Neural cell (in vitro differentiated cells): Measurements from ENCODE around the gene PHF10. TPM values are rescaled to one million over a fixed set of nuclear protein-coding genes. Genes with fewer than 3 reads are reported as not detected.

ENCODE experiments used
- H2AFZ ChIP-seq: fragments of 200-600, 300-800 bp; sonication (generic), shearing (Covaris generic); 2 replicates; pipeline ENCODE4 v1.6.0; 2014; ENCODE audit warnings: low read depth, mild to moderate bottlenecking, antibody characterized with exemption, low read length, moderate library complexity
- H3F3A ChIP-seq: fragments of 200-600 bp; shearing (Covaris generic); 2 replicates; pipeline ENCODE4 v1.6.1; 2016; ENCODE audit warnings: mild to moderate bottlenecking, moderate library complexity, mixed read lengths, antibody characterized with exemption, low read length; ENCODE audit not compliant: insufficient read depth, poor library complexity, severe bottlenecking
- H3K27ac ChIP-seq: fragments of 200-600, 300-800 bp; sonication (generic), shearing (Covaris generic); 2 replicates; pipeline ENCODE4 v1.5.1; 2014; ENCODE audit warnings: mild to moderate bottlenecking, low read length, moderate library complexity
- H3K27me3 ChIP-seq: fragments of 300-800, 200-600 bp; sonication (generic), shearing (Covaris generic); 2 replicates; pipeline ENCODE4 v1.6.0; 2014; ENCODE audit warnings: mild to moderate bottlenecking, low read depth, low read length, moderate library complexity; ENCODE audit not compliant: insufficient read depth
- H3K36me3 ChIP-seq: fragments of 300-800, 200-600 bp; sonication (generic), shearing (Covaris generic); 2 replicates; pipeline ENCODE4 v1.5.1; 2014; ENCODE audit warnings: mild to moderate bottlenecking, antibody characterized with exemption, low read length, moderate library complexity; ENCODE audit not compliant: insufficient read depth
- H3K4me2 ChIP-seq: fragments of 300-800, 200-600 bp; sonication (generic), shearing (Covaris generic); 2 replicates; pipeline ENCODE4 v1.6.0; 2014; ENCODE audit warnings: mild to moderate bottlenecking, low read length
- H3K4me3 ChIP-seq: fragments of 300-800, 200-600 bp; sonication (generic), shearing (Covaris generic); 2 replicates; pipeline ENCODE4 v1.5.1; 2014; ENCODE audit warnings: mild to moderate bottlenecking, low read length, moderate library complexity
- H3K79me2 ChIP-seq: fragments of 200-600 bp; shearing (Covaris generic); replicated peaks from 2 replicates; pipeline ENCODE4 v1.6.0; 2014; ENCODE audit warnings: mild to moderate bottlenecking, low read length, moderate library complexity; ENCODE audit not compliant: insufficient read depth
- H3K9ac ChIP-seq: fragments of 300-800, 200-600 bp; sonication (generic), shearing (Covaris generic); 2 replicates; pipeline ENCODE4 v1.6.1; 2016; ENCODE audit warnings: mild to moderate bottlenecking, low read length, mixed read lengths
- H3K9me2 ChIP-seq: fragments of 200-600 bp; shearing (Covaris generic); 2 replicates; pipeline ENCODE4 v1.6.1; 2016; ENCODE audit warnings: mild to moderate bottlenecking, low read length, mixed read lengths; ENCODE audit not compliant: insufficient read depth
- H3K9me3 ChIP-seq: fragments of 200-600, 300-800 bp; sonication (generic), shearing (Covaris generic); 2 replicates; pipeline ENCODE4 v1.6.1; 2016; ENCODE audit warnings: mild to moderate bottlenecking, mixed run types, low read length, moderate library complexity, mixed read lengths
- H4K20me1 ChIP-seq: fragments of 200-600 bp; shearing (Covaris generic); 2 replicates; pipeline ENCODE4 v1.6.1; 2016; ENCODE audit warnings: mild to moderate bottlenecking, mixed run types; ENCODE audit not compliant: insufficient read depth
- EP300 ChIP-seq: fragments of 450-650 bp; conservative IDR thresholded peaks from 2 replicates; pipeline ENCODE4 v1.6.1; 2014; ENCODE audit warnings: antibody characterized with exemption, mild to moderate bottlenecking, moderate library complexity; ENCODE audit not compliant: poor library complexity, severe bottlenecking
- EZH2 ChIP-seq: fragments of 200-600, 300-800 bp; shearing (Covaris generic), sonication (generic); IDR thresholded peaks from 2 replicates; pipeline ENCODE4 v1.6.1; 2014; ENCODE audit warnings: antibody characterized with exemption, low read length, borderline replicate concordance, mild to moderate bottlenecking; ENCODE audit not compliant: insufficient read depth, poor library complexity, severe bottlenecking
- MXI1 ChIP-seq: fragments of 450-650 bp; conservative IDR thresholded peaks from 2 replicates; pipeline ENCODE4 v1.6.1; 2014; ENCODE audit warnings: antibody characterized with exemption, mild to moderate bottlenecking; ENCODE audit not compliant: poor library complexity, severe bottlenecking
- POLR2AphosphoS5 ChIP-seq: IDR thresholded peaks from 2 replicates; pipeline ENCODE4 v1.6.1; 2012
- RAD21 ChIP-seq: fragments of 450-650 bp; conservative IDR thresholded peaks from 2 replicates; pipeline ENCODE4 v1.6.1; 2014; ENCODE audit warnings: antibody characterized with exemption, mild to moderate bottlenecking, moderate library complexity
- SMC3 ChIP-seq: fragments of 450-650 bp; conservative IDR thresholded peaks from 2 replicates; pipeline ENCODE4 v1.6.1; 2014; ENCODE audit warnings: antibody characterized with exemption, mild to moderate bottlenecking, moderate library complexity; ENCODE audit not compliant: poor library complexity
- TAF1 ChIP-seq: IDR thresholded peaks from 2 replicates; pipeline ENCODE4 v1.6.1; 2012; ENCODE audit warnings: low read depth
- polyA plus RNA-seq: library from polyadenylated mRNA; depleted of rRNA; stranded (reverse); fragments of >200 nt; gene quantifications from 2 replicates; pipeline ENCODE4 v1.2.3, GENCODE V29; 2014
- TF ChIP-seq, protein P1 (sequence below): IDR thresholded peaks from 2 replicates; pipeline ENCODE4 v1.6.1; 2012; ENCODE audit warnings: borderline replicate concordance
- TF ChIP-seq, protein P2 (sequence below): fragments of 450-650 bp; IDR thresholded peaks from 2 replicates; pipeline ENCODE4 v1.5.1; 2014; ENCODE audit warnings: antibody characterized with exemption, mild to moderate bottlenecking, moderate library complexity; ENCODE audit not compliant: poor library complexity, severe bottlenecking

PHF10 gene
- polyA plus RNA-seq, 1 donor from 2014 or later: 48.9 TPM

DNA sequence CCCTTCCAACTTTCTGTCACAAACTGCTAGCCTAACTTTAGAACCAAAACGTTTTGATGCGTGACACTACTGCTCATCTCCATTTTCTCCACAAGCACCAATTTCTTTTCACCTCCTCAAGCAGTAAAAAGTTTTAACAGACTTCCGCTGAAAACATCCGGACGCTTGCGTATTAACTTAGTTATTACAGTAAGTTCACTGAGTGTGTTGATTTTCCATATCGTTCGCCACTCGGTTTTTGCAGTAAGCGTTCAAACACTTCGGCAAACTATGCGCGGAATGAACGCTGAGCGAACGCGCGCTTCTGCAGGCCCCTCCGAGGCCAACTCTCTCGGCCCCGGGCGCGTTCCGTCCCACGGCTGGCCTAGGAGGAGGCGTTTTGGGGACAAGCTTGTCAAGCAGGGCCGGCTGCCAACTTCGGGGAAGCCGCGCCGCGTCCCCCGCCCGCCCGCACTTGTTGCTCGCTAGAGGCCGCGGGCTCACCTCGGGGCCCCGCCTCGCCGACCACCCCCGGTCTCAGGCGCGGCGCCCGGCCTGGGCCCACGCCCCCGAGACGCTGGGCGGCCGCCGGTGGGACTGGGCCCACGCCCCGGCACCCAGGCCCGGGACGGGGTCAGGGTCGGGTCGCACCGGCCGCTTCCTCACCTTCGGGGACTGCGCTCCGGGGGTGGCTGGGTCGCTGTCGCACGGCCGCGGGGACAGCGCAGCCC lies 945 bp downstream of the PHF10 start:
- H2AFZ ChIP-seq: no peak overlapping the region
- peaks cover 10% of the 10 kb centered on the region for H4K20me1 ChIP-seq
- TF ChIP-seq MXI1 (peak; percentile 30), TAF1 (peak; percentile 18)
- TF ChIP-seq, protein P1, sequence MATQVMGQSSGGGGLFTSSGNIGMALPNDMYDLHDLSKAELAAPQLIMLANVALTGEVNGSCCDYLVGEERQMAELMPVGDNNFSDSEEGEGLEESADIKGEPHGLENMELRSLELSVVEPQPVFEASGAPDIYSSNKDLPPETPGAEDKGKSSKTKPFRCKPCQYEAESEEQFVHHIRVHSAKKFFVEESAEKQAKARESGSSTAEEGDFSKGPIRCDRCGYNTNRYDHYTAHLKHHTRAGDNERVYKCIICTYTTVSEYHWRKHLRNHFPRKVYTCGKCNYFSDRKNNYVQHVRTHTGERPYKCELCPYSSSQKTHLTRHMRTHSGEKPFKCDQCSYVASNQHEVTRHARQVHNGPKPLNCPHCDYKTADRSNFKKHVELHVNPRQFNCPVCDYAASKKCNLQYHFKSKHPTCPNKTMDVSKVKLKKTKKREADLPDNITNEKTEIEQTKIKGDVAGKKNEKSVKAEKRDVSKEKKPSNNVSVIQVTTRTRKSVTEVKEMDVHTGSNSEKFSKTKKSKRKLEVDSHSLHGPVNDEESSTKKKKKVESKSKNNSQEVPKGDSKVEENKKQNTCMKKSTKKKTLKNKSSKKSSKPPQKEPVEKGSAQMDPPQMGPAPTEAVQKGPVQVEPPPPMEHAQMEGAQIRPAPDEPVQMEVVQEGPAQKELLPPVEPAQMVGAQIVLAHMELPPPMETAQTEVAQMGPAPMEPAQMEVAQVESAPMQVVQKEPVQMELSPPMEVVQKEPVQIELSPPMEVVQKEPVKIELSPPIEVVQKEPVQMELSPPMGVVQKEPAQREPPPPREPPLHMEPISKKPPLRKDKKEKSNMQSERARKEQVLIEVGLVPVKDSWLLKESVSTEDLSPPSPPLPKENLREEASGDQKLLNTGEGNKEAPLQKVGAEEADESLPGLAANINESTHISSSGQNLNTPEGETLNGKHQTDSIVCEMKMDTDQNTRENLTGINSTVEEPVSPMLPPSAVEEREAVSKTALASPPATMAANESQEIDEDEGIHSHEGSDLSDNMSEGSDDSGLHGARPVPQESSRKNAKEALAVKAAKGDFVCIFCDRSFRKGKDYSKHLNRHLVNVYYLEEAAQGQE: no peak
- no peaks in the 10 kb centered on the region for H3K27me3 ChIP-seq
- peak overlapping the region; percentile 54 for H3K9ac ChIP-seq
- H3K79me2 ChIP-seq: peaks cover 65% of the 10 kb centered on the region
- peak overlapping the region; percentile 12 for H3K27ac ChIP-seq
- H3K9me2 ChIP-seq: no peaks in the 10 kb centered on the region
- peaks cover 9% of the 10 kb centered on the region for H3F3A ChIP-seq
- H3K4me2 ChIP-seq: peak overlapping the region; percentile 92
- no peaks in the 10 kb centered on the region for H3K36me3 ChIP-seq
- H3K4me3 ChIP-seq: peak overlapping the region; percentile 83
- no peaks in the 10 kb centered on the region for H3K9me3 ChIP-seq

DNA sequence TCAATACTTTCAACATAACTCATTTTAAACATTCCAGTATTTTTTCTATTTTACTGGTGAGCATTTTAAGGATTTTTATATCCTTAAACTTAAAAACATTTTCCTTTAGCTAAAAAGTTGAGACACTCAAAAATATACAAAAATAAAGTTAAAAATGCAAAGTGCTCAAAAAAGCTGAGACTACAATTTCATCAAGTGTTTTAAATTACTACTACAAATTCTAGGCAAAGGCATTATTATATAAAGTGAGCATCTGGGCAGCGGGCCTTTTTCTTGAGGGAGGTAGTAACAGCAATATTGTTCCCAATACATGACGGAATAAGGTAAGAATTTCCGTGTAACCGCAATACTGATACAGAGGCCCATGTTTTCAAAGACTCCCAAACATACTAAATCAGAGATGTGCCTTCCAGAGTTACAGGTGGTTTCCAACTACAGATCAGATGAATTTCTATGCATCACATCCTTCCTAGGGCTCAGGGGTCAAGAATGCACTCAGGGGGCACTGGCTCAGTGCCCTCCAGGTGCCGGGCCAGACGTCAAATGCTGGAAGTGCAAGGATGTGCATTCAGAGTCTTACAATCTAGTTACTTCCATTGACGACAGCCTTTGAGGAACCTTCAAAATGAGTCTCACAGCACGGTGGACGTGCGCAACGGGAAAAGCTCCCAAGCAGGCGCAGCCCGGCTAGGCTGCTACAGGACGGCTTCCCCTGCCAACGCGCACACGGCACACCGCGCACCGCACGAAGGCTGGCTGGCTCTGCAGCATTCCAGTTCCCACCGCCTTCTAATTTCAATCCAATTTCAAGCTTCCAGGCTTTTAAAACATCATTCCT lies 1.7 kb downstream of the PHF10 start:
- H3K4me2 ChIP-seq: peak overlapping the region; percentile 92
- H2AFZ ChIP-seq: no peak overlapping the region
- H3K27me3 ChIP-seq: no peaks in the 10 kb centered on the region
- peaks cover 9% of the 10 kb centered on the region for H3F3A ChIP-seq
- no peak for TF ChIP-seq EZH2
- no peak for TF ChIP-seq RAD21
- no peak for TF ChIP-seq MXI1
- TF ChIP-seq POLR2AphosphoS5: peak; percentile 39
- no peak for TF ChIP-seq EP300
- H3K27ac ChIP-seq: no peak overlapping the region
- H3K79me2 ChIP-seq: peaks cover 72% of the 10 kb centered on the region
- no peaks in the 10 kb centered on the region for H3K9me2 ChIP-seq
- peaks cover 10% of the 10 kb centered on the region for H4K20me1 ChIP-seq
- peak overlapping the region; percentile 83 for H3K4me3 ChIP-seq
- H3K36me3 ChIP-seq: no peaks in the 10 kb centered on the region
- peak overlapping the region; percentile 54 for H3K9ac ChIP-seq
- no peaks in the 10 kb centered on the region for H3K9me3 ChIP-seq

DNA sequence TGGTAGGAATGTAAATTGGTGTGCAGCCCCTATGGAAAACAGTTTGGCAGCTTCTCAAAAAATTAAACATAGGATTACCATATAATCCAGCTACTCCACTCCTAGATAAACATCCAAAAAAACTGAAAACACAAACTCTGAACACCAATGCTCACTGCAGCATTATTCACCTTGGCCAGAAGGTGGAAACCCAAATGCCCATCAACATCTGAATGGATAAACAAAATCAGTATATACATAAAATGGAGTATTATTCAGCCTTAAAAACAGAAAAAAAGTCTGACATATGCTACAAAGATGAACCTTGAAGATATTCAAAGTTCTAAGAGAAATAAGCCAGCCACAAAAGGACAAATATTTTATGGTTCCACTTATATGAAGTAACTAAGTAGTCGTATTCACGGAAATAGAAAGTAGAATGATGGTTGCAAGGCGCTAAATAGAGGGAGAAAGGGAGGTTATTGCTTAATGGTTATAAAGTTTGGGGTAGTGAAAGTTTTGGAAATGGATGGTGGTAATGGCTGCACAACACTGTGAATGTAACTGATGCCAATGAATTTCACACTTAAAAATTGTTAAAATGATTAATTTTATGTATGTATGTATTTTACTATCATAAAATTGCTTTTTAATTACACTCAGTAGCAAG lies 4.0 kb downstream of the PHF10 start:
- Histone ChIP-seq H3K79me2 (peaks cover 55% of the 10 kb centered on the region), H2AFZ (no peak overlapping the region), H3K27ac (no peak overlapping the region), H3K9ac (no peak overlapping the region), H3K9me3 (no peaks in the 10 kb centered on the region), H3K9me2 (no peaks in the 10 kb centered on the region), H3K27me3 (no peaks in the 10 kb centered on the region), H3F3A (peaks cover 9% of the 10 kb centered on the region), H4K20me1 (peaks cover 10% of the 10 kb centered on the region), H3K4me3 (no peak overlapping the region), H3K36me3 (no peaks in the 10 kb centered on the region), H3K4me2 (no peak overlapping the region)
- TF ChIP-seq SMC3 (no peak), TAF1 (no peak), EP300 (no peak), MXI1 (no peak), EZH2 (no peak), RAD21 (no peak), POLR2AphosphoS5 (no peak)
- TF ChIP-seq, protein P2, sequence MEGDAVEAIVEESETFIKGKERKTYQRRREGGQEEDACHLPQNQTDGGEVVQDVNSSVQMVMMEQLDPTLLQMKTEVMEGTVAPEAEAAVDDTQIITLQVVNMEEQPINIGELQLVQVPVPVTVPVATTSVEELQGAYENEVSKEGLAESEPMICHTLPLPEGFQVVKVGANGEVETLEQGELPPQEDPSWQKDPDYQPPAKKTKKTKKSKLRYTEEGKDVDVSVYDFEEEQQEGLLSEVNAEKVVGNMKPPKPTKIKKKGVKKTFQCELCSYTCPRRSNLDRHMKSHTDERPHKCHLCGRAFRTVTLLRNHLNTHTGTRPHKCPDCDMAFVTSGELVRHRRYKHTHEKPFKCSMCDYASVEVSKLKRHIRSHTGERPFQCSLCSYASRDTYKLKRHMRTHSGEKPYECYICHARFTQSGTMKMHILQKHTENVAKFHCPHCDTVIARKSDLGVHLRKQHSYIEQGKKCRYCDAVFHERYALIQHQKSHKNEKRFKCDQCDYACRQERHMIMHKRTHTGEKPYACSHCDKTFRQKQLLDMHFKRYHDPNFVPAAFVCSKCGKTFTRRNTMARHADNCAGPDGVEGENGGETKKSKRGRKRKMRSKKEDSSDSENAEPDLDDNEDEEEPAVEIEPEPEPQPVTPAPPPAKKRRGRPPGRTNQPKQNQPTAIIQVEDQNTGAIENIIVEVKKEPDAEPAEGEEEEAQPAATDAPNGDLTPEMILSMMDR: no peak
- TF ChIP-seq, protein P1: no peak
